HAP-1 (cell line): ENCODE results near the gene MARCHF6.
A peak's percentile ranks its signal among the peaks of the same experiment; 100 is the strongest.
"Not testable (repeated sequence)": the region's sequence is repeated elsewhere in the genome, so short reads cannot be mapped to it uniquely, and the experiment has no call there.

Source experiments
- DNase-seq, 2 experiments: peaks; one replicate each; pipeline ENCODE4 v3.0.0-alpha.2; 2016 to 2020; ENCODE audit warnings: low spot score in 2 of 2
- H3K27me3 ChIP-seq: fragments of 250-450 bp; sonication (Bioruptor Pico); 2 replicates; pipeline ENCODE4 v1.5.1; 2020; ENCODE audit warnings: low read depth, mild to moderate bottlenecking, moderate library complexity
- H3K36me3 ChIP-seq: fragments of 250-450 bp; sonication (Bioruptor Pico); replicated peaks from 2 replicates; pipeline ENCODE4 v1.5.1; 2020; ENCODE audit warnings: mild to moderate bottlenecking
- H3K4me1 ChIP-seq: fragments of 250-450 bp; sonication (Bioruptor Pico); 2 replicates; pipeline ENCODE4 v1.5.1; 2020; ENCODE audit warnings: mild to moderate bottlenecking
- H3K4me3 ChIP-seq: fragments of 250-450 bp; sonication (Bioruptor Pico); 2 replicates; pipeline ENCODE4 v1.5.1; 2020; ENCODE audit warnings: mild to moderate bottlenecking, moderate library complexity
- H3K9me3 ChIP-seq: fragments of 250-450 bp; sonication (Bioruptor Pico); 2 replicates; pipeline ENCODE4 v1.5.1; 2020; ENCODE audit warnings: mild to moderate bottlenecking, moderate library complexity
- in situ Hi-C: fragments of 300-500 bp; cut with MboI; formaldehyde crosslinking; loops from 3 replicates; pipeline ENCODE4 v1.14.3; 2020; ENCODE audit warnings: low sequenced_read_pairs, inconsistent platforms, mixed read lengths

Gene MARCHF6

GRCh38 chr5:10331341-10331796 is 22.1 kb upstream of the MARCHF6 start:
- H3K36me3 ChIP-seq: no peaks in the 10 kb centered on the region
- in situ Hi-C loops: no loop called here
- H3K4me3 ChIP-seq: no peak overlapping the region
- DNase-seq: no peak
- no peaks in the 10 kb centered on the region for H3K27me3 ChIP-seq
- no peaks in the 10 kb centered on the region for H3K4me1 ChIP-seq
- H3K9me3 ChIP-seq: no peaks in the 10 kb centered on the region

GRCh38 chr5:10332301-10332700 is 21.2 kb upstream of the MARCHF6 start:
- Histone ChIP-seq H3K4me1 (no peaks in the 10 kb centered on the region), H3K9me3 (no peaks in the 10 kb centered on the region), H3K36me3 (no peaks in the 10 kb centered on the region), H3K27me3 (no peaks in the 10 kb centered on the region), H3K4me3 (no peak overlapping the region)
- in situ Hi-C loops: no loop called here
- DNase-seq: no peak

- no peaks in the 10 kb centered on the region for H3K27me3 ChIP-seq
- DNase-seq: no peak
- H3K4me1 ChIP-seq: no peaks in the 10 kb centered on the region
- no peak overlapping the region for H3K4me3 ChIP-seq
- no peaks in the 10 kb centered on the region for H3K9me3 ChIP-seq
- in situ Hi-C loops: no loop called here
- H3K36me3 ChIP-seq: no peaks in the 10 kb centered on the region
Observed at GRCh38 chr5:10333154-10334006, 20.1 kb upstream of the MARCHF6 start.

- H3K4me1 ChIP-seq: no peaks in the 10 kb centered on the region
- no peak overlapping the region for H3K4me3 ChIP-seq
- no peaks in the 10 kb centered on the region for H3K9me3 ChIP-seq
- in situ Hi-C loops: no loop called here
- DNase-seq: no peak
- H3K27me3 ChIP-seq: no peaks in the 10 kb centered on the region
- H3K36me3 ChIP-seq: no peaks in the 10 kb centered on the region
Observed at GRCh38 chr5:10334831-10335230, 18.7 kb upstream of the MARCHF6 start.

- no peak for DNase-seq
- in situ Hi-C loops: no loop called here
- no peak overlapping the region for H3K4me3 ChIP-seq
- H3K9me3 ChIP-seq: no peaks in the 10 kb centered on the region
- H3K27me3 ChIP-seq: no peaks in the 10 kb centered on the region
- H3K36me3 ChIP-seq: no peaks in the 10 kb centered on the region
- peaks cover under 1% of the 10 kb centered on the region for H3K4me1 ChIP-seq
Observed at GRCh38 chr5:10335711-10336470, 17.6 kb upstream of the MARCHF6 start.

- peaks cover 10% of the 10 kb centered on the region for H3K4me1 ChIP-seq
- H3K36me3 ChIP-seq: no peaks in the 10 kb centered on the region
- H3K4me3 ChIP-seq: no peak overlapping the region
- DNase-seq: no peak
- in situ Hi-C loops: no loop called here
- no peaks in the 10 kb centered on the region for H3K9me3 ChIP-seq
- no peaks in the 10 kb centered on the region for H3K27me3 ChIP-seq
Observed at GRCh38 chr5:10337107-10337506, 16.4 kb upstream of the MARCHF6 start.

GRCh38 chr5:10337986-10338385 is 15.5 kb upstream of the MARCHF6 start:
- H3K36me3 ChIP-seq: no peaks in the 10 kb centered on the region
- no peak overlapping the region for H3K4me3 ChIP-seq
- no peak for DNase-seq
- peaks cover 10% of the 10 kb centered on the region for H3K4me1 ChIP-seq
- in situ Hi-C loops: no loop called here
- H3K27me3 ChIP-seq: no peaks in the 10 kb centered on the region
- H3K9me3 ChIP-seq: no peaks in the 10 kb centered on the region

- H3K4me3 ChIP-seq: no peak overlapping the region
- H3K4me1 ChIP-seq: peaks cover 10% of the 10 kb centered on the region
- no peaks in the 10 kb centered on the region for H3K27me3 ChIP-seq
- no peaks in the 10 kb centered on the region for H3K9me3 ChIP-seq
- in situ Hi-C loops: no loop called here
- no peak for DNase-seq
- no peaks in the 10 kb centered on the region for H3K36me3 ChIP-seq
Observed at GRCh38 chr5:10338686-10339057, 14.8 kb upstream of the MARCHF6 start.

GRCh38 chr5:10339058-10339811 is 14.3 kb upstream of the MARCHF6 start:
- Histone ChIP-seq H3K36me3 (no peaks in the 10 kb centered on the region), H3K27me3 (no peaks in the 10 kb centered on the region), H3K4me1 (peaks cover 10% of the 10 kb centered on the region), H3K4me3 (no peak overlapping the region), H3K9me3 (no peaks in the 10 kb centered on the region)
- in situ Hi-C loops: no loop called here
- peak in 1 of 2 experiments; percentile 18 for DNase-seq

- H3K36me3 ChIP-seq: no peaks in the 10 kb centered on the region
- no peak overlapping the region for H3K4me3 ChIP-seq
- H3K27me3 ChIP-seq: no peaks in the 10 kb centered on the region
- H3K9me3 ChIP-seq: no peaks in the 10 kb centered on the region
- DNase-seq: no peak
- peaks cover 10% of the 10 kb centered on the region for H3K4me1 ChIP-seq
- in situ Hi-C loops: no loop called here
Observed at GRCh38 chr5:10339958-10340357, 13.5 kb upstream of the MARCHF6 start.

- in situ Hi-C loops: no loop called here
- Histone ChIP-seq H3K27me3 (no peaks in the 10 kb centered on the region), H3K9me3 (no peaks in the 10 kb centered on the region), H3K36me3 (no peaks in the 10 kb centered on the region), H3K4me3 (no peak overlapping the region), H3K4me1 (peaks cover 10% of the 10 kb centered on the region)
- DNase-seq: no peak
Observed at GRCh38 chr5:10343486-10343885, 10.0 kb upstream of the MARCHF6 start.

GRCh38 chr5:10344461-10345106 is 8.9 kb upstream of the MARCHF6 start:
- DNase-seq, H3K9me3 ChIP-seq, H3K4me1 ChIP-seq, in situ Hi-C loops, H3K27me3 ChIP-seq, H3K4me3 ChIP-seq, H3K36me3 ChIP-seq: not testable (repeated sequence)

GRCh38 chr5:10348258-10348657 is 5.2 kb upstream of the MARCHF6 start:
- Histone ChIP-seq H3K36me3 (no peaks in the 10 kb centered on the region), H3K4me1 (peaks cover 4% of the 10 kb centered on the region), H3K4me3 (no peak overlapping the region), H3K9me3 (no peaks in the 10 kb centered on the region), H3K27me3 (no peaks in the 10 kb centered on the region)
- in situ Hi-C loops: no loop called here
- DNase-seq: no peak
